ENCODE data around the gene TMEM131.

Gene TMEM131

GRCh38 chr2:97951155-97951680, 44.5 kb downstream of the TMEM131 start:
- Histone ChIP-seq H3K4me2 (ENCODE audit: insufficient read depth, low read length) (no peak overlapping the region), H3K79me2 (ENCODE audit: insufficient read depth, low read length) (peaks cover 80% of the 10 kb centered on the region), H3K4me3 (ENCODE audit: low read depth in 1 of 2, low read length in 2 of 2) (no peak overlapping the region), H3K4me1 (ENCODE audit: insufficient read depth, low read length) (no peaks in the 10 kb centered on the region), H3K36me3 (ENCODE audit: insufficient read depth, low read length) (no peaks in the 10 kb centered on the region), H3K27ac (ENCODE audit: low read length) (no peak overlapping the region), H3K9ac (ENCODE audit: low read depth, low read length) (no peak overlapping the region), H4K20me1 (ENCODE audit: insufficient read depth, low read length) (peaks cover 10% of the 10 kb centered on the region; the same call in 1 of the 2 replicates), H2AFZ (ENCODE audit: low read depth, low read length) (no peak overlapping the region), H3K9me3 (ENCODE audit: insufficient read depth, low read length, severe bottlenecking) (no peaks in the 10 kb centered on the region), H3K27me3 (ENCODE audit: insufficient read depth, low read length, poor library complexity) (no peaks in the 10 kb centered on the region)
- TF ChIP-seq, protein P1, sequence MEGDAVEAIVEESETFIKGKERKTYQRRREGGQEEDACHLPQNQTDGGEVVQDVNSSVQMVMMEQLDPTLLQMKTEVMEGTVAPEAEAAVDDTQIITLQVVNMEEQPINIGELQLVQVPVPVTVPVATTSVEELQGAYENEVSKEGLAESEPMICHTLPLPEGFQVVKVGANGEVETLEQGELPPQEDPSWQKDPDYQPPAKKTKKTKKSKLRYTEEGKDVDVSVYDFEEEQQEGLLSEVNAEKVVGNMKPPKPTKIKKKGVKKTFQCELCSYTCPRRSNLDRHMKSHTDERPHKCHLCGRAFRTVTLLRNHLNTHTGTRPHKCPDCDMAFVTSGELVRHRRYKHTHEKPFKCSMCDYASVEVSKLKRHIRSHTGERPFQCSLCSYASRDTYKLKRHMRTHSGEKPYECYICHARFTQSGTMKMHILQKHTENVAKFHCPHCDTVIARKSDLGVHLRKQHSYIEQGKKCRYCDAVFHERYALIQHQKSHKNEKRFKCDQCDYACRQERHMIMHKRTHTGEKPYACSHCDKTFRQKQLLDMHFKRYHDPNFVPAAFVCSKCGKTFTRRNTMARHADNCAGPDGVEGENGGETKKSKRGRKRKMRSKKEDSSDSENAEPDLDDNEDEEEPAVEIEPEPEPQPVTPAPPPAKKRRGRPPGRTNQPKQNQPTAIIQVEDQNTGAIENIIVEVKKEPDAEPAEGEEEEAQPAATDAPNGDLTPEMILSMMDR (IDR thresholded peaks at IDR 0.05; ENCODE audit: borderline replicate concordance, extremely low read depth, low read length, poor library complexity, severe bottlenecking), result no peak
- TF ChIP-seq EZH2 (IDR thresholded peaks at IDR 0.05; ENCODE audit: borderline replicate concordance, low read depth, low read length, severe bottlenecking), result no peak
- DNase-seq (no peak), ATAC-seq (ENCODE audit: insufficient read depth, low read depth) (no peak)

- H3K27me3 ChIP-seq (ENCODE audit: insufficient read depth, low read length, poor library complexity), result no peaks in the 10 kb centered on the region
- ATAC-seq (ENCODE audit: insufficient read depth, low read depth), result no peak
- H3K9me3 ChIP-seq (ENCODE audit: insufficient read depth, low read length, severe bottlenecking), result no peaks in the 10 kb centered on the region
- H3K79me2 ChIP-seq (ENCODE audit: insufficient read depth, low read length), result peaks cover 76% of the 10 kb centered on the region
- TF ChIP-seq EZH2 (IDR thresholded peaks at IDR 0.05; ENCODE audit: borderline replicate concordance, low read depth, low read length, severe bottlenecking), result no peak
- TF ChIP-seq, protein P1 (IDR thresholded peaks at IDR 0.05; ENCODE audit: borderline replicate concordance, extremely low read depth, low read length, poor library complexity, severe bottlenecking), result no peak
- H3K27ac ChIP-seq (ENCODE audit: low read length), result no peak overlapping the region
- no peak overlapping the region for H3K9ac ChIP-seq (ENCODE audit: low read depth, low read length)
- H3K4me2 ChIP-seq (ENCODE audit: insufficient read depth, low read length), result no peak overlapping the region
- peaks cover 10% of the 10 kb centered on the region; the same call in 1 of the 2 replicates for H4K20me1 ChIP-seq (ENCODE audit: insufficient read depth, low read length)
- DNase-seq, result no peak
- H2AFZ ChIP-seq (ENCODE audit: low read depth, low read length), result no peak overlapping the region
- no peak overlapping the region for H3K4me3 ChIP-seq (ENCODE audit: low read depth in 1 of 2, low read length in 2 of 2)
- no peaks in the 10 kb centered on the region for H3K4me1 ChIP-seq (ENCODE audit: insufficient read depth, low read length)
- no peaks in the 10 kb centered on the region for H3K36me3 ChIP-seq (ENCODE audit: insufficient read depth, low read length)
Observed at GRCh38 chr2:97950329-97951154, 45.2 kb downstream of the TMEM131 start.

DNA sequence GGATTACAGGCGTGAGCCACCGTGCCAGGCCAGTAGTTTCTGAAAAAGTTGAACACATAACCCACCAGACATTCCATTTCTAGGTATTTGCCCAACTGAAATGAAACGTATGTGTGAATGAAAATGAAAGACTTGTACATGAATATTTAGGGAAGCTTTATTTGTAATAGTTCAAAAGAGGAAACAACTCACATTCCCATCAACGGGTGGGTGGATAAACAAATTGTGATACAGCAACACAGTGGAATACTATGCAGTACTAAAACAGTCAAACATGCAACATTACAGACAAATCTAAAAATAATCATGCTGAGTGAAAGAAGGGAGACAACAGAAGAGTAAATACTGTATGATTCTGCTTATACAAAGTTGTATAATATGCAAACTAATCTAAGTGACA, 46.8 kb downstream of the TMEM131 start:
- H3K27ac ChIP-seq (ENCODE audit: low read length), result no peak overlapping the region
- no peak for TF ChIP-seq EZH2 (IDR thresholded peaks at IDR 0.05; ENCODE audit: borderline replicate concordance, low read depth, low read length, severe bottlenecking)
- TF ChIP-seq, protein P1 (IDR thresholded peaks at IDR 0.05; ENCODE audit: borderline replicate concordance, extremely low read depth, low read length, poor library complexity, severe bottlenecking), result no peak
- no peak overlapping the region for H3K4me3 ChIP-seq (ENCODE audit: low read depth in 1 of 2, low read length in 2 of 2)
- H3K4me1 ChIP-seq (ENCODE audit: insufficient read depth, low read length), result no peaks in the 10 kb centered on the region
- H3K79me2 ChIP-seq (ENCODE audit: insufficient read depth, low read length), result peaks cover 68% of the 10 kb centered on the region
- H3K9me3 ChIP-seq (ENCODE audit: insufficient read depth, low read length, severe bottlenecking), result no peaks in the 10 kb centered on the region
- H2AFZ ChIP-seq (ENCODE audit: low read depth, low read length), result no peak overlapping the region
- ATAC-seq (ENCODE audit: insufficient read depth, low read depth), result no peak
- no peak for DNase-seq
- no peaks in the 10 kb centered on the region for H3K36me3 ChIP-seq (ENCODE audit: insufficient read depth, low read length)
- no peaks in the 10 kb centered on the region for H3K27me3 ChIP-seq (ENCODE audit: insufficient read depth, low read length, poor library complexity)
- H3K9ac ChIP-seq (ENCODE audit: low read depth, low read length), result no peak overlapping the region
- H4K20me1 ChIP-seq (ENCODE audit: insufficient read depth, low read length), result peaks cover 13% of the 10 kb centered on the region; the same call in 1 of the 2 replicates
- H3K4me2 ChIP-seq (ENCODE audit: insufficient read depth, low read length), result no peak overlapping the region

All from DND-41 (cell line).